ENCODE measurements around the gene SNTB2.

DNA sequence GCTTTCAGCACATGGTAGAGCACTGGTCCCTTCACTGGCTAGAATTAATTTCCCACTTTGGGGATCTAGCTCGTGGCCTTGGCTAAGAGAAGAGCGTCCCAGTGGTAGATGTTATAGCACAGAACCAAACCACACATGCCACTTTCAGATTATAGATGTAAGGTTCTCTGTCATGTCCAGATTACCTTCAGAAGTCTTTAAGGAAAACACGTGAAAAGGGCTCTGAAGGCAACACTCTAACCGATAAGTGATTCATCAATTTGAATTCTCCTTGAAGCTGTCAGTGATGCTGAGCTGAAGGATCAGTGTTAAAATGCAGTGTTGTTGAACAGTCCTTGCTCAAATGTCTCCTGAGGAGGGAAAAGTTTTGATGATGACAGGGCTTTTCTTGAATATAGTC is 80.7 kb downstream of the SNTB2 start:
- TF ChIP-seq, protein P1, sequence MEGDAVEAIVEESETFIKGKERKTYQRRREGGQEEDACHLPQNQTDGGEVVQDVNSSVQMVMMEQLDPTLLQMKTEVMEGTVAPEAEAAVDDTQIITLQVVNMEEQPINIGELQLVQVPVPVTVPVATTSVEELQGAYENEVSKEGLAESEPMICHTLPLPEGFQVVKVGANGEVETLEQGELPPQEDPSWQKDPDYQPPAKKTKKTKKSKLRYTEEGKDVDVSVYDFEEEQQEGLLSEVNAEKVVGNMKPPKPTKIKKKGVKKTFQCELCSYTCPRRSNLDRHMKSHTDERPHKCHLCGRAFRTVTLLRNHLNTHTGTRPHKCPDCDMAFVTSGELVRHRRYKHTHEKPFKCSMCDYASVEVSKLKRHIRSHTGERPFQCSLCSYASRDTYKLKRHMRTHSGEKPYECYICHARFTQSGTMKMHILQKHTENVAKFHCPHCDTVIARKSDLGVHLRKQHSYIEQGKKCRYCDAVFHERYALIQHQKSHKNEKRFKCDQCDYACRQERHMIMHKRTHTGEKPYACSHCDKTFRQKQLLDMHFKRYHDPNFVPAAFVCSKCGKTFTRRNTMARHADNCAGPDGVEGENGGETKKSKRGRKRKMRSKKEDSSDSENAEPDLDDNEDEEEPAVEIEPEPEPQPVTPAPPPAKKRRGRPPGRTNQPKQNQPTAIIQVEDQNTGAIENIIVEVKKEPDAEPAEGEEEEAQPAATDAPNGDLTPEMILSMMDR (IDR thresholded peaks at IDR 0.05) = no peak
- TF ChIP-seq POLR2A (IDR thresholded peaks at IDR 0.05) = no peak
